Hematopoietic multipotent progenitor cell treated with erythropoietin and hydrocortisone succinate and interleukin-3 and kit ligand, for 4 days (in vitro differentiated cells): ENCODE data around the gene ATP1B1.

Experiments used
- DNase-seq: peaks from one replicate; pipeline ENCODE4 v3.0.0-alpha.2; 2015

The ATP1B1 gene

GRCh38 chr1:169094897-169095569, 11.5 kb upstream of the ATP1B1 start:
- DNase-seq = no peak

- no peak for DNase-seq
Observed at GRCh38 chr1:169098380-169098779, 8.1 kb upstream of the ATP1B1 start.

GRCh38 chr1:169099561-169099960, 6.9 kb upstream of the ATP1B1 start:
- DNase-seq = no peak

- DNase-seq = no peak
Observed at GRCh38 chr1:169100208-169100607, 6.3 kb upstream of the ATP1B1 start.

- no peak for DNase-seq
Observed at GRCh38 chr1:169100651-169101088, 5.8 kb upstream of the ATP1B1 start.

- no peak for DNase-seq
Observed at GRCh38 chr1:169102567-169102966, 3.9 kb upstream of the ATP1B1 start.

- no peak for DNase-seq
Observed at GRCh38 chr1:169103002-169103401, 3.5 kb upstream of the ATP1B1 start.

- DNase-seq = no peak
Observed at GRCh38 chr1:169103480-169103893, 3.0 kb upstream of the ATP1B1 start.

- no peak for DNase-seq
Observed at GRCh38 chr1:169105087-169105433, 1.4 kb upstream of the ATP1B1 start.

- peak; percentile 87 for DNase-seq
Observed at GRCh38 chr1:169105434-169106094, 926 bp upstream of the ATP1B1 start.

- DNase-seq = peak; percentile 46
Observed at GRCh38 chr1:169106921-169107602, 572 bp downstream of the ATP1B1 start.

GRCh38 chr1:169107603-169108208, 1.2 kb downstream of the ATP1B1 start:
- DNase-seq = peak; percentile 41

- no peak for DNase-seq
Observed at GRCh38 chr1:169108223-169108622, 1.7 kb downstream of the ATP1B1 start.

GRCh38 chr1:169108863-169109560, 2.5 kb downstream of the ATP1B1 start:
- DNase-seq = peak; percentile 85

GRCh38 chr1:169109561-169110134, 3.2 kb downstream of the ATP1B1 start:
- peak; percentile 64 for DNase-seq

GRCh38 chr1:169110236-169110635, 3.7 kb downstream of the ATP1B1 start:
- DNase-seq = peak; percentile 38

- no peak for DNase-seq
Observed at GRCh38 chr1:169110689-169111447, 4.4 kb downstream of the ATP1B1 start.

- DNase-seq = no peak
Observed at GRCh38 chr1:169111472-169111871, 5.0 kb downstream of the ATP1B1 start.

GRCh38 chr1:169112241-169112640, 5.8 kb downstream of the ATP1B1 start:
- DNase-seq = peak; percentile 51

GRCh38 chr1:169113613-169114119, 7.2 kb downstream of the ATP1B1 start:
- DNase-seq = no peak

- DNase-seq = no peak
Observed at GRCh38 chr1:169115891-169116585, 9.5 kb downstream of the ATP1B1 start.
